Measurements from ENCODE around the gene CRIP3.
A peak's percentile ranks its signal among the peaks of the same experiment; 100 is the strongest.
"Not testable (repeated sequence)": the region's sequence is repeated elsewhere in the genome, so short reads cannot be mapped to it uniquely, and the experiment has no call there.

The CRIP3 gene, protein sequence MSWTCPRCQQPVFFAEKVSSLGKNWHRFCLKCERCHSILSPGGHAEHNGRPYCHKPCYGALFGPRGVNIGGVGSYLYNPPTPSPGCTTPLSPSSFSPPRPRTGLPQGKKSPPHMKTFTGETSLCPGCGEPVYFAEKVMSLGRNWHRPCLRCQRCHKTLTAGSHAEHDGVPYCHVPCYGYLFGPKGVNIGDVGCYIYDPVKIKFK

DNA sequence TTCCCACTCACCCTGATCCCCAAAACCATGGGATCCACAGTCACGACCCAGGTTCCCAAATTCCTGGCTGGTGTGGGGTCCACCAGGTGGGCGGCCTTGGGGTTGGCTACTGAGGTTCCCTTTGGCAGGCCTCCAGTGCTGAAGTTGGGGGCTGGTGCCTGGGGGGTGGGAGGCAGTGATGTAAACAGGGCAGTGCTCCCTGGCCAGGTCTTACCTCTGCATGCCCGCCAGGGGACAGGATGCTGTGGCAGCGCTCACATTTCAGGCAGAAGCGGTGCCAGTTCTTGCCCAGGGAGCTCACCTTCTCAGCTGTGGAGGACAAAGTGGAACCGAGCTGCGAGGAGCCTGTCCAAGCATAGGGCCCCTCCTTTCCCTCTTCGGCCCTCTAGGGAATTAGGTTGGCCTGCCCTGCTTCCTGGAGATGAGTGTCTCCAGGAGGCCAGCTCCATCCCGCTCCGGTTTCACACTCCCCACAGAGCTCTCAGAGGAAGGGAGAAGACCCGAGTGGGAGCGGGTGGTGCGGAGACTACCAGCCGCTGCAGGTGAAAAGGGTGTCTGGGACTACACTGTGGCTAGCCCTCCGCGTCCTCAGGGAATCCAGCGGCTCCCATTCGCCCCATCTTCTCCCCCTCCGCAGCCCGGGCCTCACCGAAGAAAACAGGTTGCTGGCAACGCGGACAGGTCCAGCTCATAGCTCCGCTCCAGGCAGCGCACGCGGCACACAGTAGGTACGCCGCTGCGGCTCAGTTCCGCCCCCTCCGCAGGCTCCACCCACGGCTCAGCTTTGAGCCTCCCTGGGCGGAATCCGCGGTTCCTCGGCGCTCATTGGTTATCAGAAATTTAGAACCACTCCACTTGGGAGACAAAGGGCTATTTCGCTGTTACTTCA, at the start of gene CRIP3:
TSS of gene CRIP3 (minus strand) at position 726 of the 889 bp plus-strand sequence. CDS start at position 692, 34 bp downstream.
- DNase-seq, result peak in 8 of 56 donors; percentile 3 to 31 (median 12)

- DNase-seq, result peak in 4 of 56 donors; percentile 1 to 14 (median 8)
Observed at GRCh38 chr6:43355862-43356590, 47.4 kb upstream of the CRIP3 start.

DNA sequence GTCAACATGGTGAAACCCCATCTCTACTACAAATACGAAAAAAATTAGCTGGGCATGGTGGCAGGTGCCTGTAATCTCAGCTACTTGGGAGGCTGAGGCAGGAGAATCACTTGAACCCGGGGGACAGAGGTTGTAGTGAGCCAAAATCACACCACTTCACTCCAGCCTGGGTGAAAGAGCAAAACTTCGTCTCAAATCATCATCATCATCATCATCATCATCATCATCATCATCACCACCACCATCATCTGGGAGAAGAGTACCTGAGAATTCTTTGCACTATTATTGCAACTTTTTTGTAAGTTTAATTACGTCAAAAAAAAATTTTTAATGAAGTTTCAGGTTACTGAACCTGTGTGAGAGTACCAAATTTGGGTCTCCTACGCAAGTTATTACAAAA, 43.3 kb upstream of the CRIP3 start:
- not testable (repeated sequence) for DNase-seq

DNA sequence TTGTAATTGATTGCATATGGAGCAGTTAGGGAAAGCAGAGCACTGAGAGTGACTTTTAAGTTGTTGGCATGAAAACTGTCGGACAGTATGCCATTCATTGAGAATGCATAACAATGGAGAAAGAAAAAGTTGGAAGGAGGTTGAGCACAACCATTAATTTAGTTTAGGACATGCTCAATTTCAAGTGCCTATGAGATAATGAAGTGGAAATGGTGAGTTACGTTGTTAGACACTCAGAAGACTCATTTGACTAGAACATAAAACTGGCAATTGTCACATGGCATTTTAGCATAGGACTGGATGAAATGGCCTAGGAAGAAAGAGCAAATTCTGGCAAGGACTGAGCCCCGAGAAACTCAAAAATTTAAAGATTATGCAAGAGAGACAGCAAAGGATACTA, 38.8 kb upstream of the CRIP3 start:
- DNase-seq, result no peak

GRCh38 chr6:43347021-43347420, 38.4 kb upstream of the CRIP3 start:
- no peak for DNase-seq

- DNase-seq, result not testable (repeated sequence)
Observed at GRCh38 chr6:43346243-43346642, 37.6 kb upstream of the CRIP3 start.

DNA sequence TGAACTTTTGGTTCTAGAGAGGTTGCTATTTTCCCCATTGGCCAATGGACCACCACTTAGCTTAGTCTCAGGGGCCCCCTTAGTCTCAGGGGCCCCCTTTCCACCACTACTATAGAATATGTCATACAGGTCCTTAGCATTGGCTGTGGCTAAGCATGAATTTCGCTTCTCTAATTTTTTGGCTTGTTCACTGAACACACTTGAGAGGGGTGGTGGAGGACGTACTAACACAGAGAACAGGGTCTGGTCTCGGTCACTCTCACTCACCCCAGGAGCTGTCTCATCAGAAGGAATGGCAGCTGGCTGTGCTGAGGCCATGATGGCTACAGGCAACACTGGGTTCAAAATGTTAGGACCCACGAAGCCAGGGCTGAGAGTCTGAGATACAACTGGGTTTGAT, 30.5 kb upstream of the CRIP3 start:
- no peak for DNase-seq

GRCh38 chr6:43338243-43338642, 29.6 kb upstream of the CRIP3 start:
- DNase-seq, result no peak

GRCh38 chr6:43336382-43336781, 27.8 kb upstream of the CRIP3 start:
- DNase-seq, result peak in 3 of 56 donors; percentile 1 to 7 (median 4)

GRCh38 chr6:43335469-43335868, 26.8 kb upstream of the CRIP3 start:
- DNase-seq, result no peak

GRCh38 chr6:43334466-43335095, 26.0 kb upstream of the CRIP3 start:
- no peak for DNase-seq

GRCh38 chr6:43331891-43332290, 23.3 kb upstream of the CRIP3 start:
- DNase-seq, result no peak

DNA sequence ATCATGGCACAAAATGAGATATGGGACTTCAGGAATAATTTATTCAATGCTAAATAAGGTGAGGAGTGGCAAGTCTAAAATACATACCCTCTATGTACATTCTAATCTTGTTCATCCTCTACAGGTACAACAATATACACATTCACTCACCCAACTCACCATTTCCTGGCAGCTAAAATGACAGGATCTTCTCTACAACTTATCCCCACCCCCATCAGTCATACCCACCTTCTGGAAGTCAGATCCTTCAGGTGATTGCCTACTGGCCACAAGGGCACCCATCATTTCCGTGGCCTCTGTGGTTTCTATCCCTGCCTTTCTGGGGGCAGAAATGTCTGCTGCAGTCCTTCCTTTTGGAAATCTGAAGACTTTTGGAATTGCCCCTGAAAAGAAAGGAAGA, 22.8 kb upstream of the CRIP3 start:
- DNase-seq, result no peak

DNA sequence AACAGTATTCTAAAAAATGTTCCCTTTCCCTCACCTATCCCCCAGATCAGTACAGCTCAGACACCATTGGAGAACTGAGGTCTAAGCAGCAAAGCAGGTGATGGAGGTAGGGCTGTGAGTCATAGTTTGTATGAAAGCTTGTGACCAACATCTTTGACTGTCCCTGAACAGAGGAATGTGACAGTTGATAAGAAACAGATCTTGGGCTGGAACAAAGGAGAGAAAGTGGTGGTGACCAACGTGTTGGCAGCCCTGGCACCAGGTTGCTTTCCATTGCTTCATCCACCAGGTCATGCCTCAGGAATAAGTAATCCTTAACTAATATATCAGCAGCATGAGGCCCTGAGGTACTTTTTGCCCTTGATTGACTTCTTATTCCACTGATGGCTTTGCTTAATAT, 19.9 kb upstream of the CRIP3 start:
- no peak for DNase-seq

- DNase-seq, result no peak
Observed at GRCh38 chr6:43325876-43326275, 17.2 kb upstream of the CRIP3 start.

- no peak for DNase-seq
Observed at GRCh38 chr6:43318011-43318410, 9.4 kb upstream of the CRIP3 start.

DNA sequence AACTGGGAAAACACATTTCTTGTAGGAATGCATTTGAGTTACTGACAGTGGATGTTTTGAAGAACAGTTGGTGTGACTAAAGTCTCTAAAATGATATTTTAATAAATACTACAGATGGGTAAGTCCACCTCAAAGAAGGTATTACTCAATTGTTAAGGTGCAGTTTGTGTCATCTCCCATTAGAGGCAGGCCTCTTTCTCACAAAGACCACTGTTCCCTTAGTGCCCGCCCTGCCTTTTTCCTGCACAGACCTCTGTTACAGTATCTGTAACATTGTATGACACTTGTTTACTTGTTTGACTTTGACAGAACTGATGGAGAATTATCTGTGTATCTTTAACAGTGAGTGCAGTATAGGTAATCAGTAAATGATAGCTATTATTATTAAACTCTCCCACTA, 5.2 kb upstream of the CRIP3 start:
- no peak for DNase-seq

DNA sequence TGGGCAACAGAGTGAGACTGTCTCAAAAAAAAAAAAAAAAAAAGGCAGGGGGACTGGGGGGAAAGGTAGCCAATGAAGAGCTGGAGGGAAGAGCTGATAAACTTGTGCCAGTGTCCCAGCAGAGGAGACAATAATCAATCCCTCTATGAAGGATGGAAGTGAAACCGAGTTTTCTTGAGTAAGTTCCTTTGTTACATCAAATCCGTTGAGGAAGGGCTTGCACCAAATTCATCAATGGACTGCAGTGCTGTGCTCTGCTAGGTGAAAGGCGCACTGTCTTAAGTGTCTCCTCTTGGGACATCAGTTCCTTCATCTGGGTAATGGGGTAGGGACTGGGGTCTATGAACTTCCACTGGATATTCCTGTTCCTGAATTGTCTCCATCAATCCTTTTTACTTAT, 3.0 kb upstream of the CRIP3 start:
- no peak for DNase-seq

- DNase-seq, result no peak
Observed at GRCh38 chr6:43310624-43311023, 2.0 kb upstream of the CRIP3 start.

- no peak for DNase-seq
Observed at GRCh38 chr6:43310134-43310533, 1.5 kb upstream of the CRIP3 start.

DNA sequence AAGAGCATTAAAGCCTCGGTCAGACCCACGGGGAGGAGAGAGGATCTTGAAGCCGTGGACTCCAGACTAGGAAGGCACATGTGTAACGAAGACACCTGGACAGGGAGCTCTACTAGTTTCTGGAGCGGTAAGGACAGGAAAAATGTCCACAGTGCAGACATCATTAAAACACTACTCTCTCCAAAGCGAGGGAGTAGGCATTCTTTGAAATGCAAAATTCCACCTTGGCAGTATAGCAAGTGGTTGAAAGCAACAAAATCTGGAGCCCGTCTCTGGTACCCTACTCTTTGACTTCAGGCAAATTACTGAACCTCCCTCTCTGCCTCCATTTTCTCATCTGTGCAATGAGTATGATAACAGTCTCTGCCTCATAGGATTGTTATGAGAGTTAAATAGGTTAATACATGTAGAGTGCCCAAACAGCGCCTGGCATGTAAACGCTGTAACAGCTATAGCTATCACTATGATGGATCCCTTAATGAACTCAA, 408 bp upstream of the CRIP3 start:
- no peak for DNase-seq

Measured in amygdala (tissue), 56 donors.